GM12801 (cell line): ENCODE data around the gene ANKRD44.

ENCODE experiments used
- CTCF ChIP-seq: IDR thresholded peaks from one replicate; pipeline ENCODE4 v1.5.1; 2011; ENCODE audit warnings: control low read depth; ENCODE audit not compliant: insufficient read length; ENCODE audit errors: extremely low read depth

ANKRD44 gene

GRCh38 chr2:197328461-197328860 is 17.9 kb upstream of the ANKRD44 start:
- no peak for TF ChIP-seq CTCF

- no peak for TF ChIP-seq CTCF
Measured at GRCh38 chr2:197327472-197328098, 17.0 kb upstream of the ANKRD44 start.

GRCh38 chr2:197327073-197327471 is 16.5 kb upstream of the ANKRD44 start:
- TF ChIP-seq CTCF, result no peak

- no peak for TF ChIP-seq CTCF
Measured at GRCh38 chr2:197324801-197325200, 14.2 kb upstream of the ANKRD44 start.

- no peak for TF ChIP-seq CTCF
Measured at GRCh38 chr2:197322724-197323720, 12.4 kb upstream of the ANKRD44 start.

GRCh38 chr2:197322143-197322542 is 11.6 kb upstream of the ANKRD44 start:
- TF ChIP-seq CTCF, result no peak

GRCh38 chr2:197315371-197315770 is 4.8 kb upstream of the ANKRD44 start:
- TF ChIP-seq CTCF, result no peak
